Activated CD8-positive, alpha-beta memory T cell treated with anti-CD3 and anti-CD28 coated beads, Interleukin-2, amount 50 U/mL, for 48 hours (primary cell): ENCODE measurements around the gene AEBP1.

Source experiments
- DNase-seq: peaks from one replicate; pipeline ENCODE4 v3.0.0-alpha.2; 2020

The AEBP1 gene

DNA sequence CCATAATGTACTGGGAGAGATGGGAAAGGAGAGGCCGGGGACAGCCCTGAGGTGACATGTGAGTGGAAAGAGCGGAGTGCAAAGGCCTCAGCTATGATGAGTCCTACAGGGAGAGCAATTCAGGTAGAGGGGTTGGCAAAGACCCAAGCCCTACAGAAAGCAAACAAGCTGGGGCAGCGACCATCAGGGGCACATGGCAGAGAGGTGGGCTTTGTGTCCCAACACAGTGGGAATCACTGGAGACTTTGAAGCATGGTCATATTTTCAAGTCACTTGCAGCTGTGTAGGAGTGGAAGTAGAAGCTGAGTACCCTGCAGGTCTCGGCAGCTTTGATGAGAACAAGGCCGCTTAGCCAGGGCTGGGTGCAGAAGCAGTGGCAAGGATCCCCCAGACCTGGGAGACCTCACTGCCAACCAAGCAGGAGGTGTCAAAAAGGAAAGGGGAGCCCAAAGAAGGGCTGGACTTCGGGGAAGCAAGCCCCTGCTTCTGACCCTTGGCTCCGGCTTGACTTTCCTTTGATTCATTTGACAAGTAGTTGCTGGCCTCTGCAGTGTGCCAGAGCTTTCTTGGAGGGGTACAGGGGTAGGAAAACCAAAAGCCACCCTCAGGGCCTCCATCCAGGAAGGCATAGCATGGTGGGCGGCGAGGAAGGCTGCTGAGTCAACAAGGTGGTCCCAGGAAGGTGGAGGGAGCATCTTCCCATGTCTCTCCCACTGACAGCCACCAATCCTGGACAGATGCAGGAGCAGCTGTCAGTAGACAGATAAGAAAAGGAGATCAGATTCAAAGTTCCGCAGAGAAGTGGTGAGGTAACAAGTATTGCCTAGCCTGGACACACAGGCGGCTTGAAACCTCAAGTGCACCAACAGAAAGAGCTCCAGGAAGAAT, 36.8 kb upstream of the AEBP1 start:
- no peak for DNase-seq

DNA sequence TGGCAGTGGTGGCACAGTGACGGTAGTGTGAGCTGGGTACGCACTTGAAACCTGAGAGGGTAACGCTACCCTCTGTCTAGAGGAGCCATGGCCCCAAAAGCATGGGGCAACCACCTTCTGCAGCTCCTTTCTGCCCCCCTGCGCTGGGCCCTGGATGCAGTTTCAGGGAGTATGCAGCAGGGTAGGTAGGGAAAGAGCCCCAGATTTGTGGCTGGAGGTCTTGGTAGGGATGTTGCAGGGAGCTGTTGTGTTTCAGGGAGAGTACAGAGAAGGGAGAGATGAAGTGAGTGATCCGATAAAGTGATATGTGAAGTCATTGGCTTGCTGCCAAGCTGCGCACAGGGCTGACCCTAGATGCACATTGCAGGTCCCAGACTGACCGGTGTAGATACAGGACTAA, 36.1 kb upstream of the AEBP1 start:
- no peak for DNase-seq

DNA sequence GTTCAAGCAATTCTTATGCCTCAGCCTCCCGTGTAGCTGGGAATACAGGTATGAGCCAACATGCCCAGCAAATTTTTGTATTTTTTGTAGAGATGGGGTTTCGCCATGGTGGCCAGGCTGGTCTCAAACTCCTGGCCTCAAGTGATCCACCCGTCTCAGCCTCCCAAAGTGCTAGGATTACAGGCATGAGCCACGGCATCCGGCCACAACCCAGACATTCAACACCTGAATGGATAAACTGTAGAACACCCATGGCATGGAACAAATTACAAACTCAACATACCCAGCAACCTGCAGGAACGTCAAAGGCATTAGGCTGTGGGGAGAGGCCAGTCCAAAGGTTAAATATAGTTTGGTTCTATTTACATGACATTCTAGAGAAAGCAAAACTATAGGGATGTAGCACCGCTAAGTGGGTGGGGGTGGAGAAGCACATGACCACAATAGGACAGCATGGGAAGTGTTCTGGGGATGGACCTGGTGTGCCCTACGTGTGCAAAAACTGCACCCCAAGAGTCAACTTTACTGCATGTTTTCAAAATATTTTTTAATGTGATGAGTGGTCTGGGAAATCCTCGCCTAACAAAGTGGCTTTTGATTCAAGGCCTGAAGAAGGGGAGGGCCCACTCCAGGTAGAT, 32.3 kb upstream of the AEBP1 start:
- DNase-seq, result no peak

DNA sequence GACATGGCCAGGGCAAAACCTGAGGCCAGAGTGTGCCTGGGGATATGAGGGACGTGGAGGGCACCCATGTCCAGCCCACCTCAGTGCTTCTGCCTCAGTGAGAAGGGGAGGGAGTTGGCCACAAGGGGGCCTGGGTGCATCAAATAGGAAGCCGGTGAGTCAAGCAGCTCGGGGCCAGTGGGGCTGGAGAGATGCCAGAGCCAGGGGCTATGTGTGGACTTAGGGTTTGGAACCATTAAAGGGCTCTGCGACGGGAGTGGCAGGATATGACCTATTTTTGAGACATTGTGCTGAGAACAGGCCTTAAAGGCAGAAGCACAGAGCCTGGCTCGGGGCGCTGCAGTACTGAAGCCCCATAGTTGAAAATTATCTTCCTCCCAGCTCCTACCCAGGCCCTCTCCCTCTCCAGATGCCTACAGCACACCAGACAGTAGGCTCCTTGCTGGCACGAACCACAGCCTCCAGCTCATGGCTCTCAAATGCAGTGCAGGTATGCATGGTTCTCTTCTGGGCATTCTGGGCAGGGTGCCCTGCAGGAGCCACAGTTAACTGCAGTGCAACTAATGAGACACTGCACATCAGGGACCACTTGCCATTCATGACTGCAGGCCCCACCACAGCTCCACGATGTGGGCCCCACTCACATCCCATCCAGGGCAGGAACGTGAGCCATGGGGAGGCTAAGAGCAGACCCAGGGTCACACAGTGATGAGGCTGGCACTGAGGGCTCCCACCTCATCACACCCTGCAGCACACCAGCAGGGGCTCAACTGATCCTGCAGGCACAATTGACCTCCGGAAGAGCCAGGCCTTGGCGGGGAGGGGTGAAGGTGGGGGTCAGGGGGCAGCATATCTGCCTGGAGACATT, 31.5 kb upstream of the AEBP1 start:
- DNase-seq, result no peak

DNA sequence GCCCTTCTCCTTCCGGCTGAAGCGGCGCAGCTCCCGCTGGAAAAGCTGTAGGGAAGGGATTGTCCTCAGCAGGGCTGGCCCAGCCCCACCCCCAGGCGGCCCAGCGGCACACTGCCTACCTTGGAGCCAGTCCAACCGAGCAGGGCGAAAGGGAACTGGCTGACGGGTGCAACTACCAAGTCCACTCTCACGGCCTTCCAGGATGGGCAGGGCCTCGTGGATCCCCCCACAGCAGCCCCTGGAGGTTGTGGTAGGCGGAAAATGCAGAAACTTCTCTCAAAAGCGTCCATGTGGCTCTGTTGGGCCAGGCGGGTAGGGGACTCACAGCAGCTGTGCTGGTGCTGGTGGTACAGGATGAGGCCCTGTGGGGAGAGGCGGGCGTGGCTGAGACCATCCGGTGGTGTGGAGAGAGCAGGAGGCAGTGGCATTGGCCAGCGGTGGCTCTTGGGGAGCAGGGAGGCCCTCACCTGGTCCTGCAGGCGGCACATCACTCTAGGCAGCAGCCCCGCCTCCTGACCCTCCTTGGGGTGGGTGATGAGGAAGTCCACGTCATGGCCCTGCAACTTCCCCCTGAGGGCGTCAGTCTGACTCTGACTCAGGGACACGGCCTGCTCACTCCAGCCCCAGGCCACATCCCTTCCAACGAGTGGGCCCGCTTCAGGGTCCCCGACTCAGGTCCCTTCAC, 30.3 kb upstream of the AEBP1 start:
- peak; percentile 77 for DNase-seq

DNA sequence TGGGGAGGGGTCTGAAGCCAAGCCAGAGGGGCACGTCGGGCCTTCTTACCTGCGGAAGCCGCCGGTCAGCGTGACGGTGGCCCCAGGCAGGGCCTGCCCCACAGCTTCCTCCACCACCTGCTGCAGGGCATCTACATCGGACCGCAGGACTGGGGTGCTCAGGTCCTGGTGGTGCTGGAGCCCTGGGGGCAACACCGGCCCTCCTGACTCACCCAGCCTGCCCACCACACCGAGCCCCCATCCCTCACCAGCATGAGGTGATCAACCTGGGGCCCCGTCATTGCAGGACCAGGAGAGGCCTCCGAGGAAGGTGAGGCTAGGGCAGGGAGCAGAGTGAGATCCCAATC, 29.8 kb upstream of the AEBP1 start:
- no peak for DNase-seq

DNA sequence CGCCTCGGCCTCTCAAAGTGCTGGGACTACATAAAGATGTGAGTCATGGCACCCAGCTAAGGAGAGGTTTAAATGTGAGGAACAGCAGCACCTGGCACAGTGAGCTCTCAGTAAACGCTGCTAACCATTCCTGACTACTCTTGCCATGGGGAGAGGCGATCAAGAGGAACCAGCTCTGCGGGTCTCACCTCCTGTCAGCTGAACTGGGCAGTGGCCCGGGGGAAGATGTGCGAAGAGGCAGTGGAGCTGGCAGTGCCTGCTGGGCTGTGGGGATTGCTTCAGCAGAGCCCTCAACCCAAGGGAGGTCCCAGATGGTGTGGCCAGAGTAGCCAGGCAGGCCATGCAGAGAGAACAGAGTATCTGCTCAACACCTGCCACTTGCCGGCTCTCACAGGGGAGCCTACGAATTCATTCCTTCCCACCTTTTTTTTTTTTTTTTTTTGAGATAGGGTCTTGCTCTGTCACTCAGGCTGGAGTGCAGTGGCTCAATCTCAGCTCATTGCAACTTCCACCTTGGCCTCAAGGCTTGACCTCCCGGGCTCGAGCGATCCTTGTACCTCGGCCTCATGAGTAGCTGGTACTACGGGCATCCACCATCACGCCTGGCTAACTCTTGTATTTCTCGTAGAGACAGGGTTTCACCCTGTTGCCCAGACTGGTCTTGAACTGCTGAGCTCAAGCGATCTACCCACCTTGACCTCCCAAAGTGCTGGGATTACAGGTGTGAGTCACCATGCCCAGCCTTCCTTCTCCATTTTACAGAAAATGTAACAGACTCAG, 28.7 kb upstream of the AEBP1 start:
- DNase-seq, result no peak

DNA sequence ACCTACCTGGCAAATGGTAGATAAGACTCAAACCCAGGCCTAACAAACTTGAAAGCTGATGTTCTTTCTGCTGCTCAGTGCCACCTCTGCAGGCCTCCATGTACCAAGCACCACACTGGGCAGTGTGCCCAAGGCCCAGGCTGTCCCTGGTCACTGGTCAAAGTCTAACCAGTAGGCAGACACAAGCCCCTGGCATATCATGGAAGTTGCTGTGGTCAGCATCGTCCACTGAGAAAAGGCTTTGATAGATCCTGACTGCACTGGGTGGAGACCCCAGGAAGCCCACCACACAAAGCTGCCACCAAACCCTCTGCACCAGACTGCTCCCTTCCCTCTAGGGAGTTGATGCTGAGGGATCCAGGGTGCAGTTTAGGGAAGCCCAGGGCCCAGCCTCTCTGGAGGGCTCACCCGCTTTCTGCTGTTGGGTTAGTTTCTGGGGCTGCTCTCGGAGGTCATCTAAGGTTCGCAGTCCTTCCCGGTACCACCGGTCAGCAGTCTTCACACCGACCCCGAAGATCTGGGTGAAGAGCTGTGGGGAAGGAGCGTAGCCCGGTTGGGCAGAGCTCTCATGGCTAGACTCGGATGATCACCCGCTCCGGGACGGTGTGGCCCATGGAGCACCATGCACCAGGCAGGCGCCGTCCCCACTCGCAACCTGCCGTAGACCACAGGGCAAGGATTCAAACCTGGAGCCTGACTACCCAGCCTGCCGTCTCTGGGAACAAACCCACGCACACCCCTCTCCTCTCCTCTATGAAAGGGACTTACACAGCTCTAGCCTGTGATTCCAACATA, 27.8 kb upstream of the AEBP1 start:
- no peak for DNase-seq

DNA sequence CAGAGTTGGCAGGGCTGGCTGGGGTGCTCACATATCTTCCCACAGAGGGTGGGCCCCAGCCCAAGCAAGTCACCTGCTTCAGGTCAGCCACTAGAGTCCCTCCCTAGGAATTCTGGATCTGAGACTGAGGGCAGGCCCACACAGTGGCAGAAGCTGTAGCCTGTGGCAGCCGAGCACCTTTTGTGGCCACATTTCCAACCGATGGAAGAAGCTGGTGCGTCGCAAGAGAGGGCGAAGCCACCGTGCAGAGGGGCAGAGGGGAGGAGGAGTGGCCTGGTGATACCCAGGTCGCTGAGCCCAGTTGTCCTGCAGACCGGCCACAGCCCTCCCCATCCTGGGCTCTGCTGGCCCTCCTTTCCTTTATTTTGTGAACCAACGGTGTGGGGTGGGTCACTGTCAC, 27.1 kb upstream of the AEBP1 start:
- DNase-seq, result no peak

DNA sequence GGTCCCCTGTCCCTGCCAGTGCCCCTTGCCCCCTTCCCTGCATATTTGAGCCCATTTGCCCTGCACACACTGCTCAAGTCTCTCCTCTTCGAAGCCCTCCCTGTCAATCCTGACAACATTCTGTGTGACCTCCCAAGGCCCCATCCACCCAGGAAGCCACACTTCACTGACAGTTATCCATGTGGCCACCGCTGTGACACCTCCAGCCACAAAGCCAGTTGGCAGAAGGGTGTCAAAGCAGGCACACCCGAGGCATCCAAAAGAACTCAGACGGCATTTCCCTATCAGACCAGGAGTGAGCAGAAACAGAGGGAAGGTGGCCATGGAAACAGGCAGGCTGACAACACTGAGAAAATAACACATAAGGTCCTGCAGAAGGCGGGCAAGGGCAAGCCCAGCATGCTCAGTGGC, 26.5 kb upstream of the AEBP1 start:
- no peak for DNase-seq

DNA sequence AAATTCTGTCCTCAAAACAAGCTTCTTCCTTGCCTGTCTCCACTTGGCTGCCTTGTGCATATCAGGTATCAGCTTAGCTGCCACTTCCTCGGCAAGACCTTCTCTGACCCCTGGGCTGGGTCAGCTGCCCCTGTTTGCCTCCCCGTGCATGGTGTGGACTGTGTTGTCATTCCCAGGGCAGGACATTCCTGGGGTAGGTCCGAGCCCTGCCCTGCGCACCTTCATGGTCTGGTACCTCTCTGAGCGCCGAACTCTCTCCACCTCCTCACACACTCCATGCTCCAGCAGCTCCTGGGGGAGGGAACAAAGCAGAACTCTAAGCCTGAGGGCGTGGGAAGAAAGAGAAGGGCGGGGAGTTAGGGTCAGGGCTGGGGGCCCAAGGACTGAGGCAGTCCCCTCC, 25.6 kb upstream of the AEBP1 start:
- no peak for DNase-seq

DNA sequence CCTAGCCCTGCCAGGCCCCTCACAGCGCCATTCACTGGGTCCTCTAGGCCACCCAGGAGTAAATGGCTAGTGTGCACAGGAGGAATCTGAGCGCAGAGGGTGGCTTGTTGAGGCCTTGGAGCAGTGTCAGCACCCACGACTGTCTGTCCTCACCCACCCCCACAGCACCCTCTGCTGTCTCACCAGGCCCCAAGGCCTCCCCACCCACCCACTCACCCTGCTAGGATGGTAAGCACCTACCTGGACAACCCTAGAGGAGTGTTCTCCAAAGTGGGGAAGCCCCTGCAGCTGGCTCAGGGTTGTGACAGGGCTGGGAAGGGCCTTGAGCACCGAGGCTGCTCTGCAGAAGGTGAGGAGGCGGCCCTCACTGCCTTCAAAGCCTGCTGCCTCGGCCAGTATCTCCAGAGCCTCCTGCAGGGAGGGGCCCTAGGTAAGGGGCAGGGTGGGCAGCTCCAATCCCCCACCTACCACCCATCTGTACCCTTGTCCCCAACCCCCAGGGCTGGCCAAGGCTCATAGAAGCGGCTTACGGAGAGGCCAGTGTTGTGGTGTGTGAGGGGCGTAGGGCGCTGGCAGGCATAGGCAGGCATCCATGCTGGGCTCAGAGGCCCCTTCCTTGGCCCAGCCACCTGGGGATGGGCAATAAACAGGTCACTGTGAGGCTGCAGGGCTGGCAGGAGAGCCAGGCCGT, 24.7 kb upstream of the AEBP1 start:
- DNase-seq, result no peak

DNA sequence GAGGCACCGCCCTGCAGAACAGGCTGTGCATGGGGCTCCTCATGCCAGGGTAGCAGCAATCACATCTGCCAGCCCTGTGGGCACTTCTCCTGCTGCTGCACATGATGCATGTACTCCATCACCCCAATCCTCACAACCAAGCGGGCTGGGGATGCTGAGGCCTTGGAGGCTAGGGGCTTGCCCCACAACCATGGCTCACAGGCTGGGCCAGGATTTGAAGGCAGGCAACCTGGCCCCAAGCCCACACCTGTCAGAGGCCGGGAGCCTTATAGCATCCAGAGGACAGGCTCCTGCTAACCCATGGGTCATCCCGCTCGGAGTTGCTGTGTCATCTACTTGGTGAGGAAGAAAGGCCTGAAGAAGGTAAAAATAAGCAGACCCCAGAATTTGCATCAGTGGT, 24.0 kb upstream of the AEBP1 start:
- DNase-seq, result no peak

DNA sequence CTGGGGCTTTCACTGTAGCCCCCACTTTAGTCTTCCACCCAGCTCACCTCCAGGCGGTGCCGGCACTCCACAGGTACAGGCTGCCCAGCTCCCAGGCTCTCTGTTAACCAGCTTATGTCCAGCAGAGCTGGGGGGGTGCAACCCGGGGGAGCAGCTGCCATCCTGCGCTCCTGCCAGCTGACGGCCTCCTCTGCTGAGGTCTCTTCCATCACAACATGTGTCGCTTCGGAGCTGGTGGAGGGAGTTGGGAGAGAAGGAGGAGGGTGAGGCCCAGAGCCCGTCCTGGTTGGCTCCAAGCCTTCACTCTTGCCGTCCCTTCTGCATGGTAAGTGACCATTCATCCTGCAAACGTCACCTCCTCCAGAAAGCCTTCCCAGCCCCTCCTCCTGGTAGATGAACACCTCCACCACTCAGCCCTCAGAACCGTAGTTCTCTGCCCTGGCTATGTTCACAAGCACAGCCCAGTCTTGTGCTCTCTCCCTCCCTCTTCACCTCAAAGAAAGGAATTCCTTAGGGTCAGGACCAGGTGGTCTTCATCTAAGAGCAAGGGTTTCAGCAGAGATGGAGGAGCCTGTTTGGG, 23.4 kb upstream of the AEBP1 start:
- DNase-seq, result no peak

DNA sequence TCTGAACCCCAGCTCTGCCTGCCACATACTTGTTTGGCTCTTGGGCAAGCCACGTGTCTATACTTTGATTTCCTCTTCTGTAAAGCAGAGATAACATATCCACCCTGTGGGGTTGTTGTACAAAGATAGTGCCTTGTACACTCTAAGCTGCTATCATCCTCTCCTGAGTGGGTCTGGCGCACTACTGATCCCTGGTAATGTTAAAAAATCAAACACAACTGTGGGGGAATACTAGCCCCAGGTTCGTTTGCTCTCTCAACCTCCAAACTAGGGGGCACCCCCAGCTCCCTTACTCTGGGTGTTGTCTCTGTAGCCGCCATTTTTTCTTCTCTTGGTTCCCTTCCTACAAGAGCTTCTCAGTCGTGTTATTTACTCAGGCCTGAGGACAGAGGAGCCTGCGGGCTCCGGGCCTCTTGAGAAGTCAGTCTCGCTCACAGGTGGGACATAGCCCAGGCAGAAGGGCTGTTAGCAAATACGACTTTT, 22.8 kb upstream of the AEBP1 start:
- peak; percentile 66 for DNase-seq

DNA sequence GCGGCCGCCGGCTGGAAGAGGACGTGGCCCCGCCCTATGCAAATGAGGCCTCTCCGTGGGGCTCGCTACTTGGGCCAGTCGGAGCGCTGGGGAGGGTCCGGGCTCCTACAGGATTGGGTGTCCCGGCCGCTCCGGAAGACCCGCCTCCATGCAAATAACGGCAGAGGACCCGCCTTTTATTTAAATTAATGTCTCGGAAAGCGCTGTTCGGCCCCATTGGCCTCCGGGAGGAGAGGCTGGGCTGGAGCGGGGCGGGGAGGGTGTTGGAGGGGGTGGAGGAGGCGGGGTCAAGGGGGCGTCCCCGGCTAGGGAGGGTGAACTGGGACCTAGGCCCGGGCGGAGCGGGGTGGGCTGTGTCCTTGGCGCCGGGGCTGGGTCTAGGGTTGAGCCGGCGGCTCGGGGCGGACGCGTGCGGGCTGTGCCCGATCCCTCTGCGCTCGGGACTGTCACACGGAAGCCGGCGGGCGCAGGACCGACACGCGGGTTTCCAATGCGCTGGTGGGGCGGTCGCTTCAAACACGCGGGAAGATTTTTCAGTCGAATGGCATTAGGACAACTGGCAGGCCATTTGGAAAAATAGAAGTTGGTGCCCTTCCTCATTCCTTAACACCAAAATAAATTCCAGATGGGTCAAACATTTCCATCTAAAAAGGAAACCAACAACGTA, 21.5 kb upstream of the AEBP1 start:
- peak; percentile 95 for DNase-seq

DNA sequence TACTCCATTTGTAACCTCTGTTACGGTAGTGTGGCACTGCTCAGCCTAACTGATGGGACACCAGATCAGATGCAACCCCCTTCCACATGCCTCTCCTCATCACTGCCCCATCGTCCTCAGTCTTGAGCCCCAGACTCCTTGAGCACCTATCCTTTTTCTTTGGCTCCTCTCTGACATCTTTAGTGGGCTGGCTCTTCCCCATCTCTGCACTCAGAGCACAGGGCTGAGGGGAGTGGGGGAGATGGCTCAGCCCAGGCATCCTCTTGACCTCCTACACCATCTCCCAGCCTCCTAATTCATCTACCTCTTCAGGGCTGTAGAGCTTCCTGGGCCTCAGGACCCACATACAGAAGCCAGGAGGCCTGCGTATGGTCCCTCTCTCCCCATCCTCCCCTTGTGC, 20.3 kb upstream of the AEBP1 start:
- DNase-seq, result no peak

DNA sequence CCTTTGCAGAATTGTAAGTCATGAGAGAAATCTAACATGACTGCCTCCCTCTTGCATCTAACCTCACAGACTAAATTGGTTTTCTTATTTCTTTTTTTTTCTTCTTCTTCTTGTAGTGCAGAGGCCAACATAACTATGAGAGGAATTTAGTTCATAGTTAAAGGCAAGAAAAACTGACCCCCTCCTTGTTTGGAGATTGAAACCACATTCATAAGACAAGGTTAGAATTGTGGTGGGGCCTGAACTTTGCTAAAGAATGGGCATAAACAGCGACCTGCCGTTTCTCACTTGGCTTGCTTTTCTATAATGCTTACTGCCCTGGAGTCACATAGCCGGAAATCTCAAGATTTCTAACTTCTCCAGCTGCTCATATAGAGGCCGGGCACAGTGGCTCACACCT, 19.4 kb upstream of the AEBP1 start:
- DNase-seq, result no peak

DNA sequence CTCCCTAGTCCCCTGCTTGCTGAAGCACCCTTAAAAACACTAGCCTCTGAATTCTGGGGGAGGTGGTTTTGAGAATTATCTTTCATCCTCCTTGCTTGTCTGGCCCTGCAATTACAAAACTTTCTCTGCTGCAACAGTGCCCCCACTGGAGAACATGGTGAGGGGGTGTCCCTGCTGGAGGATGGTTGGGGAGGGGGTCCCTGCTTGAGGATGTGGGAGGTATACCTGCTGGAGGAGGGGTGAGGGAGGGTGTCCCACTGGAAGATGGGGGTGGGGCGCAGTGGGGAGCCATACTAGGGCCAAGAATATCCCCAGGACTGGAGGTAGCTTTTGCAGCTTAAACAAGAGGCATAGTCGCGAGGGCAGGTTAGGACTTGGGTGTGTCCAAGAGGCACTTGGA, 18.6 kb upstream of the AEBP1 start:
- no peak for DNase-seq

DNA sequence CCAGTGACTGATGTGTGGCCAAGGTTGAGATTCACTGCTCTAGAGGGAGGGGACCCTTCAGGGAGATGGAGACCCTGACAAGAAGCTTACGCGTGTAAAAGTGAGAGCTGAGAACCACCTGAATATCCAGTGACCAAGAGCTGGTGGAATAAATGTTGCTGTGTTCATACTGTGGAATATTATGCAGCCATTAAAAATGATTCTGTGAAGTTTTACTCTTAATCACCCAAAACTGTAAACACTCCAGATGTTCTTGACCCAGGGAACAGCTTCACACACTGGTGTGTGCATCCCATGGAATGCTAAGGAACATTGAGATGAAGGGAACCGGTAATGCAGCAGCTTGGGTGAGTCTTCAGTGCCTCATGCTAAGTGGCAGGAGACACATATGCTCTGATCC, 17.5 kb upstream of the AEBP1 start:
- no peak for DNase-seq
